Measurements from ENCODE around the gene PDK2.

PDK2 gene

GRCh38 chr17:50117202-50118051 is 22.3 kb downstream of the PDK2 start:
- DNase-seq (ENCODE audit: low read depth, low spot score), result peak; percentile 90

GRCh38 chr17:50118076-50118827 is 23.1 kb downstream of the PDK2 start:
- no peak for DNase-seq (ENCODE audit: low read depth, low spot score)

GRCh38 chr17:50118828-50119218 is 23.7 kb downstream of the PDK2 start:
- no peak for DNase-seq (ENCODE audit: low read depth, low spot score)

- DNase-seq (ENCODE audit: low read depth, low spot score), result no peak
These were observed 25.5 kb downstream of the PDK2 start for GRCh38 chr17:50120475-50121253.

DNA sequence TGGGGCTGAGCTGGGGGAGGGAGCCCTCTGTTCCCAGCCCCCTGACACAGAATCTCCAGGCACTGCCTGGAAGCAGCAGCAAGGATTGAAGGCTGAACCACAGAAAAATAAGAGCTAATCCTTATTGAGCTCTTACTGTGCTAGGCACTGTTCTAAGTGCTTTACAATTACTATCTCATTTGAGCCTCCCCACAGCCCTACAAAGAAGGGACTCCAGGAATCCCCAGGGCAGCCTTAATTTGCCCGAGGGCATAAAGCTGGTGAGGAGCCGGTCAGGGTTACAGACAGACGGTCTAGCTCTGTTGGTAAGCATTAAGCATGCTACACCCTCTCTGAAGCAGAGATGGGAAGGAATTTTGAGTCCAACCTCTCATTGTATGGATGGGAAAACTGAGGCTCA is 27.8 kb downstream of the PDK2 start:
- DNase-seq (ENCODE audit: low read depth, low spot score), result peak; percentile 61

GRCh38 chr17:50123649-50124349 is 28.6 kb downstream of the PDK2 start:
- peak; percentile 76 for DNase-seq (ENCODE audit: low read depth, low spot score)

DNA sequence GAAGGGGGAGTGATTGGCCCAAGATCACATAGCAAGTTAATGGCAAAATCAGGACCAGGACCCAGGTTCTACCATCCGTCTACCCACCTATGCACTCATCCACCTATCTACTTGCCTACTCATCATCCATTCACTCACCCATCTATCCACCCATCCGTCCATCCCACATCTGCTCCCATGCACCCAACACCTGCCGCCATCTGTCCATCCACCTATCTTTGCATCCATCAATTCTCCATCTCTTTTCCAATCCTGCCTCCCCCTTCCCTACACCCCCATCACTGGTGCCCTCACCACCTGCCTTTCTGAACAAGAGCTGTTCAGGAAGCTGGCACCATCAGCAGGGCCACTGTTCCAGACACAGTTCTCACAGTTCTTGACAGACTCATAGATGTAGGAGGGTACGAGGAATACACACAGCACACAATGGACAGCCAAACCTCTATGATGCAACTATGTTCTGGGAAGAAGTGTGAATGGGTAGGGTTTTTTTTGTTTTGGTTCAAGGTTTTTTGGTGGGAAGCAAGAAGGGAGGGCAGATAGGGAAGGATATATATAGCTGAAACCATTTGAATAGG is 30.4 kb downstream of the PDK2 start:
- no peak for DNase-seq (ENCODE audit: low read depth, low spot score)

- DNase-seq (ENCODE audit: low read depth, low spot score), result peak; percentile 23
These were observed 32.7 kb downstream of the PDK2 start for GRCh38 chr17:50127697-50128361.

DNA sequence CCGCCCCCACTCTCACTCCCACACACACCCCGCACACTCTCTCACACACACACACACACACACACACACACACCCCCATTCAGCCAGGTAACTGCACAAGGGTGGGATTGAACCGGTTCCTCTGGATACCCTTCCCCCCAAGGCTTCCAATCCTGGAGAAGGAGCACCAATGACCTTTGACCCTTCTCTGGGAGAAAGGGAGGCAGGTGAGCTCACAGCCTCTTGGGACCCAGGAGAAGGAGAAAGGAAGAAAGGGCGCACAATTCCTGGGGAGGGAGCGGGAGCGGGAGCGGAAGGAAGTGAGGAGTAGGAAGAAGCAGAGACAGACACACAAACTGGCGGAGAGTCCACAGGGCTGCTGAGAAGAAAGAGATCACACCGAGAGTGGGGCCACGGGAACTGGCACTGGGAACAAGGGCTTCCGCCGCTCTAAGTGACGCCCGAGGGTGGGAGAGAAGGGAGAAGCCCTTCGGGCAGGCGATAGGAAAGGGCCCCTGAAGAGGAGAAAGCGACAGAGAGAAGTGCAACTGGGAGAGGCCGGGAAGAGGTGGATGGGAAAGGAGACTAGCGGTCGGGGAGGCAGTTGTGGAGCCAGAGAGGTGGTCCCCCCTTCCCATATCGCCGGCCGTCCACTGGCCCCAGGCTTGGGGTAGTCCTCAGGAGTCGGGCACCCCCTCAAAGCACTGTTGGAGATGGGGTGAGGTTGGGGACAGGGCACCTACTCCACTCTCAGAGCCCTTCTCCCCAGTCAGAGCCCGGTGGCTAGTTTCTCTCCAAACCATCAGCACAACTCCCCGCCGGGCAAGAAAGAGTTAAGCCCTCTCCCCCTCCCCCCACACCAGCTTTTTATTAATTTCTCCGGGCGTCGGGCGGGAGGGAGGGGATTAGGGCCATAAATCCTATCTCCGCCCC is 33.5 kb downstream of the PDK2 start:
- DNase-seq (ENCODE audit: low read depth, low spot score), result peak; percentile 90

DNA sequence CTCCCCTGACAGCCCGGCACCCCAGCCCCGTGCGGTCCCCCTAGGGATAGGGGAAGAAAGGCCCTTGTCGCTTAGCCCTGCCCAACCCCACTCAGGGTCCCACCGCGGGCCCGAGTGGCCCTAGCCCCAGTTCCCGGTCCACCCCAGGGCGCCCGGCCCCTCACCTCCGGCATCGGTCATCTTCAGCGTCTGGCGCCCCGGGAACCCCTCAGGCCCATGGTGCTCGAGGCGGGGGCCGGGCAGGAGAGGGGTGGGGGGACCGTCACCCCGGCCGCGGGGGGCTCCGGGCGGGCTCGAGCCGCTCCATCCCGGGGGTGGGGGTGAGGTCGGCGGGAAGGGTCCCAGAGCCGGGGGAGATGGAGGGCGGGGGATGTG is 34.2 kb downstream of the PDK2 start:
- DNase-seq (ENCODE audit: low read depth, low spot score), result no peak

- DNase-seq (ENCODE audit: low read depth, low spot score), result peak; percentile 38
These were observed 34.8 kb downstream of the PDK2 start, which contains the start of gene SAMD14 for GRCh38 chr17:50129728-50130558. TSS of gene SAMD14 (minus strand) at chr17:50130160. CDS start at chr17:50124959, 5,201 bp downstream.

DNA sequence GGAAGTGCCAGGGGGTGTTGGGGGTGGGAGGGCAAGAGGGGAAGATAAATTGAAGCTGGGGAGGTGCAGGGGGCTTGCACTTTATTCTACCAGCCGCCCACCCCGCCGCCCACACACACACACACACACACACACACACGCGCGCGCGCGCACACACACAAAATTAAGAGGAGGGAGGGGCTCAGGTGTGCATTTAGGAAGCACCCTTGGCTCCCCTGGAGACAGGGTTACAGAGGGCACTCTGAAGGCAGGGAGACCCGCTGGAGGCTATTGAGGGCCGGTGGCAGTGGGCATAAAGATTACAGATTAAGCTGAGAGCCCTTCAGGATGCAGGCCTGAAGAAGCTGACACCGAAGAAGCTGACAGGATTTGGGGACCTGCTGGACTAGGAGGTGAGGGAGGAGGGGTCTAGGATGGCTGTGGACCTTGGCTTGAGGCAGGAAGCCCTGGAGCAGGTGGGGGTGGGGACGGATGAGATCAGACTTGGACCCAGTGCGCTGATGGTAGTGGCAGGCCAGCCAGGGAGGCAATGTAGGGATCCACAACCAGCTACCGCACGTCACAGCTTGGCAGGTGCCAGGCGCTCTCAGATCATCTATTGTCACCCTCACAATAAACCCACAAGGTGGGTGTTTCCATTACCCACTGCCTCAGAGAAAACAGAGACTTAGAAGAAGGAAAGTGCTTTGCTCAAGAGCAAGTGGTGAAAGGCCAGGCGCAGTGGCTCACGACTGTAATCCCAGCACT is 35.6 kb downstream of the PDK2 start:
- DNase-seq (ENCODE audit: low read depth, low spot score), result peak; percentile 58

GRCh38 chr17:50132104-50132794 is 37.1 kb downstream of the PDK2 start:
- DNase-seq (ENCODE audit: low read depth, low spot score), result no peak

GRCh38 chr17:50133028-50133768 is 38.0 kb downstream of the PDK2 start:
- peak; percentile 74 for DNase-seq (ENCODE audit: low read depth, low spot score)

GRCh38 chr17:50133769-50134099 is 38.6 kb downstream of the PDK2 start:
- no peak for DNase-seq (ENCODE audit: low read depth, low spot score)

All from ELF-1 (cell line).